Left ventricle myocardium inferior (tissue), 1 donor: ENCODE results near the gene TMOD4. TPM values are rescaled to one million over a fixed set of nuclear protein-coding genes. Genes with fewer than 3 reads are reported as not detected.
"Not testable (repeated sequence)": the region's sequence is repeated elsewhere in the genome, so short reads cannot be mapped to it uniquely, and the experiment has no call there.

Experiments used
- DNase-seq: peaks from one replicate; pipeline ENCODE4 v3.0.0-alpha.2; 2020
- H3K27ac ChIP-seq: fragments of 200-600 bp; replicated peaks from 2 replicates; pipeline ENCODE4 v1.8.0; 2021
- H3K27me3 ChIP-seq: fragments of 200-600 bp; 2 replicates; pipeline ENCODE4 v1.8.0; 2021; ENCODE audit warnings: low read depth
- H3K36me3 ChIP-seq: fragments of 200-600 bp; 2 replicates; pipeline ENCODE4 v1.8.0; 2021
- H3K4me1 ChIP-seq: fragments of 200-600 bp; 2 replicates; pipeline ENCODE4 v1.8.0; 2021
- H3K4me3 ChIP-seq: fragments of 200-600 bp; 2 replicates; pipeline ENCODE4 v1.8.0; 2021; ENCODE audit warnings: mild to moderate bottlenecking, moderate library complexity
- H3K9me3 ChIP-seq: fragments of 200-600 bp; replicated peaks from 2 replicates; pipeline ENCODE4 v1.8.0; 2021
- intact Hi-C: fragments of 100-400 bp; cut with micrococcal nuclease; formaldehyde crosslinking; loops from one replicate; pipeline ENCODE4 v1.11.0; 2022
- total RNA-seq: library from RNA; stranded (reverse); fragmentation: NEBNext Ultra II Directional; extraction: Animal tissue kit (Norgen Biotek cat#: 25700); gene quantifications from one replicate; pipeline ENCODE4 v1.2.1, GENCODE V29; 2021
- TF ChIP-seq, protein P1 (sequence below): fragments of 200-600 bp; IDR thresholded peaks from 2 replicates; pipeline ENCODE4 v1.8.0; 2021; ENCODE audit warnings: antibody characterized with exemption, mild to moderate bottlenecking, borderline replicate concordance
- donor health status: DM: no; HTN: yes; CAD: no; lungs with severe emphysema.

The TMOD4 gene
- total RNA-seq, 1 donor from 2014 or later: not detected

DNA sequence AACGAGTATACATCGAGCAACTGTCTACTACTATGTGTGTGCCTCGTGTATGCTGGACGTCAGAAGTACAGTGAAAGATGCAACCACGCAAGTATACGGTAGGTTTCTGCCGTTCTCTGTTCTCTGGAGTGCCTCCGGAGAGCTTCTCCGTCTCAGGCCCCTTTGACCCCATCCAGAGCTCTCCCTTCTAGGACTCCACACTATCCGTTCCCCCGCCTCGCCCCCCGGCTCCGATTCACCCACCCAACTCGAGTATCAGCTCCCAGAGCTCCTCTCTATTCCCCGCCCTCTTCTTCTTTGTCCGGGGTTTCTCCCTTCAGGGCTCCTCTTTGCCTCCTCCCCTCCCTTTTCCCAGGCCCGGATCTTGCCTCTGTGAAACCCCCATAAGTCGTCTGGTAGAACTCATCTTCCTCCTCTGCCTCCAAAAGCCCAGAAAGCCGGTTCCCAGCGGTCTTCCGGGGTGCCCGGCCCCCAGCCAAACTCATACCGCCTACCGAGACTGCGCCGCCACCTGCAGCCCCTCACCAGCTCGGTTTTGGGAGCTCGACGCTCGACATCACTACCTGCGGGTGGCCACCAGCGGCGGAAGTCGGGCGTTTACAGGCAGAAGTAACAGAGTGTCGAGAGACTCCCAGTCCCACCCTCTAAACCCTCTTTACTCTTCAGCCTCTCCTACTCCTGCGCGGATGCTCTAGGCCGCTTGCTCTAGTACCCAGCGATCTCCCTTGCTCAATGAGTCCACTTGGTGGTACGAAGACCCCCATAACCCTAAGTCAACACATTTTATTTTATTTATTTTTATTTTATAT is 14.1 kb upstream of the TMOD4 start, which contains the start of gene VPS72:
TSS of gene VPS72 (minus strand) at position 561 of the 809 bp plus-strand sequence. CDS start at position 485, 76 bp downstream.
- intact Hi-C loops: no loop called here
- H3K4me3 ChIP-seq: peak within 1 kb of the TSS; percentile 87
- TF ChIP-seq, protein P1, sequence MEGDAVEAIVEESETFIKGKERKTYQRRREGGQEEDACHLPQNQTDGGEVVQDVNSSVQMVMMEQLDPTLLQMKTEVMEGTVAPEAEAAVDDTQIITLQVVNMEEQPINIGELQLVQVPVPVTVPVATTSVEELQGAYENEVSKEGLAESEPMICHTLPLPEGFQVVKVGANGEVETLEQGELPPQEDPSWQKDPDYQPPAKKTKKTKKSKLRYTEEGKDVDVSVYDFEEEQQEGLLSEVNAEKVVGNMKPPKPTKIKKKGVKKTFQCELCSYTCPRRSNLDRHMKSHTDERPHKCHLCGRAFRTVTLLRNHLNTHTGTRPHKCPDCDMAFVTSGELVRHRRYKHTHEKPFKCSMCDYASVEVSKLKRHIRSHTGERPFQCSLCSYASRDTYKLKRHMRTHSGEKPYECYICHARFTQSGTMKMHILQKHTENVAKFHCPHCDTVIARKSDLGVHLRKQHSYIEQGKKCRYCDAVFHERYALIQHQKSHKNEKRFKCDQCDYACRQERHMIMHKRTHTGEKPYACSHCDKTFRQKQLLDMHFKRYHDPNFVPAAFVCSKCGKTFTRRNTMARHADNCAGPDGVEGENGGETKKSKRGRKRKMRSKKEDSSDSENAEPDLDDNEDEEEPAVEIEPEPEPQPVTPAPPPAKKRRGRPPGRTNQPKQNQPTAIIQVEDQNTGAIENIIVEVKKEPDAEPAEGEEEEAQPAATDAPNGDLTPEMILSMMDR: peak; percentile 28
- H3K4me1 ChIP-seq: peaks cover 32% of the 10 kb centered on the region
- peaks cover 12% of the 10 kb centered on the region for H3K36me3 ChIP-seq
- H3K9me3 ChIP-seq: no peaks in the 10 kb centered on the region
- H3K27me3 ChIP-seq: no peaks in the 10 kb centered on the region
- peak within 1 kb of the TSS; percentile 86 for H3K27ac ChIP-seq
- peak; percentile 83 for DNase-seq

DNA sequence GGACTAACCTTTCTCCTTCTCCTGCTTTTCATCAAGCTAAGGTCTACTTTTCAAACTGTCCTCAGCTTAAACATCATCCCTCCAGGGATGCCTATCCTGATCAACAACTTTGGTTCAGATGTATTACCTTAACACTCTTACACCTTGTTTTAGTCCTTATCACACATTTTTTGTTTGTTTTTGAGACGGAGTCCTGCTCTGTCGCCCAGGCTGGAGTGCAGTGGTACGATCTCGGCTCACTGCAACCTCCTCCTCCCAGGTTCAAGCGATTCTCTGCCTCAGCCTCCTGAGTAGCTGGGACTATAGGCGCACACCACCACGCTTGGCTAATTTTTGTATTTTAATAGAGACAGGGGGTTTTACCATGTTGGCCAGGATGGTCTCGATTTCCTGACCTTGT is 12.9 kb upstream of the TMOD4 start:
- H3K27ac ChIP-seq, H3K9me3 ChIP-seq, H3K27me3 ChIP-seq, intact Hi-C loops, DNase-seq: not testable (repeated sequence)
- H3K36me3 ChIP-seq: peaks cover 24% of the 10 kb centered on the region
- peak overlapping the region; percentile 87 for H3K4me3 ChIP-seq
- H3K4me1 ChIP-seq: peaks cover 32% of the 10 kb centered on the region

DNA sequence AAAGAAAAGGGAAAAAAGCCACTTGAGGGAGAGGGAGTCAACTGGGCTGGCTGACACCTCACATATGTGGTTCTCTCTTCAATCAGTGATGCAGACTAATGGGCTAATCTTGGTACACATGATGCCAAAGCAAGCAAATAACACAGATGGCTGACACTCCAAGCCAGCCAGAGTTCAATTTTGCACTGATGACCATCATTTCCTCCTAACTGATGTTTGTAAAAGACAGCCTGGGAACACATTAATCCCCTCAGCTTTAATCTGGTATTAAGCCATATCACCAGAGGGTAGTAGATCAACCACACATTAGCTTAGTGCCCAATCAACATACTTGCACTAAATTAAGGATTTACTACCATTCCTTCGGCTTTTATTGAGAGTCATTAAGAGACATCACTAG is 11.4 kb upstream of the TMOD4 start:
- H3K4me3 ChIP-seq: no peak overlapping the region

DNA sequence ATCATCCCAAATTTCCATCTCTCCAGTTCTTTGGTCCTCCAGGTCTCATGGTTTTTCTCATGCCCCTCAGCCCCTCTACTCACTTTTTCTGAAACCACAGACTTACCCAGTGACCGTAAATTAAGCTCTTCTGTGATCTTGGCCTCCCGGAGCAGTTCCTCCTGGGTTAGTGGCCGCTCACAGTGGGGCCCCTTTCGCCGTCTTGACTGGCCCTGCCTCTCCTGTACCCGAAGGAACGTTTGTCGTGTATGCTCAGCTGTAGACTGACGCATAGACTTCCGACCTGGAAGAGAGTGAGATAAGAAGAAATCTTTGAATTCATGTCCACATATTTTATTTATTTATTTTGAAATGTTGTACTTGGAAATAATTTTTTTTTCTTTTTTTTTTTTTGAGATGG is 8.4 kb upstream of the TMOD4 start:
- Histone ChIP-seq H3K9me3 (no peaks in the 10 kb centered on the region), H3K36me3 (peaks cover 67% of the 10 kb centered on the region), H3K27ac (no peak overlapping the region), H3K4me3 (no peak overlapping the region), H3K27me3 (no peaks in the 10 kb centered on the region), H3K4me1 (peaks cover 18% of the 10 kb centered on the region)
- DNase-seq: no peak
- TF ChIP-seq, protein P1: no peak
- intact Hi-C loops: no loop called here

More for the DNA sequence above, 11.4 kb upstream of the TMOD4 start:
- H3K36me3 ChIP-seq: peaks cover 37% of the 10 kb centered on the region
- TF ChIP-seq, protein P1: no peak
- H3K27ac ChIP-seq: no peak overlapping the region
- H3K4me1 ChIP-seq: peaks cover 32% of the 10 kb centered on the region
- no peaks in the 10 kb centered on the region for H3K27me3 ChIP-seq
- no peaks in the 10 kb centered on the region for H3K9me3 ChIP-seq
- intact Hi-C loops: no loop called here
- DNase-seq: no peak

DNA sequence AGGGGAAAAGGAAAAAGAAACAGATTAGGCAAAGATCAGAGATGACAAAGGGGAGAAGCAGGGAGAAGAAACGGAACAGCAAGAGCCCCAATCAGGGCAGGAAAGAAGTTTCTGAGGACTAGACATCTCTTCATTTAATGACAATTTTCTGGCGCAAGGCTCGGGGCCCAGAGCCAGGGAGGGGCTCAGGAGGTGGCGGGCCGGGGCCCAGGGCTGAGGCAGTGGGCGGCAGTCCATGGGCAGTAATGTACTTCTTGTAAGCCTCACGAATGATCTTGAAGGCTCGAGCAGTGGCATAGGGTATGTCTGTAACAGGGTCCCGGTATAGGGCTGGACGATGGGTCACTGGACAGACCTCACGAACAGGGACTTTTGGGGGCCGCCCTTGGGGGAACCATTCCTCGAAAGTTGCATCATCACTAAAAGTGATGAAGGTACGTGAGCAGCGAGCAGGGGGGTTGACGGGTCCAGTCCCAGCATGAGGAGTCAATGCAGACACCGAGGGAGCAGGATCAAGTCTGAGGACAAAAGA is 799 bp upstream of the TMOD4 start:
- peaks cover 77% of the 10 kb centered on the region for H3K36me3 ChIP-seq
- DNase-seq: no peak
- intact Hi-C loops: no loop called here
- H3K4me1 ChIP-seq: peaks cover 15% of the 10 kb centered on the region
- no peak overlapping the region for H3K27ac ChIP-seq
- no peak overlapping the region for H3K4me3 ChIP-seq
- H3K9me3 ChIP-seq: no peaks in the 10 kb centered on the region
- no peaks in the 10 kb centered on the region for H3K27me3 ChIP-seq
- TF ChIP-seq, protein P1: no peak

DNA sequence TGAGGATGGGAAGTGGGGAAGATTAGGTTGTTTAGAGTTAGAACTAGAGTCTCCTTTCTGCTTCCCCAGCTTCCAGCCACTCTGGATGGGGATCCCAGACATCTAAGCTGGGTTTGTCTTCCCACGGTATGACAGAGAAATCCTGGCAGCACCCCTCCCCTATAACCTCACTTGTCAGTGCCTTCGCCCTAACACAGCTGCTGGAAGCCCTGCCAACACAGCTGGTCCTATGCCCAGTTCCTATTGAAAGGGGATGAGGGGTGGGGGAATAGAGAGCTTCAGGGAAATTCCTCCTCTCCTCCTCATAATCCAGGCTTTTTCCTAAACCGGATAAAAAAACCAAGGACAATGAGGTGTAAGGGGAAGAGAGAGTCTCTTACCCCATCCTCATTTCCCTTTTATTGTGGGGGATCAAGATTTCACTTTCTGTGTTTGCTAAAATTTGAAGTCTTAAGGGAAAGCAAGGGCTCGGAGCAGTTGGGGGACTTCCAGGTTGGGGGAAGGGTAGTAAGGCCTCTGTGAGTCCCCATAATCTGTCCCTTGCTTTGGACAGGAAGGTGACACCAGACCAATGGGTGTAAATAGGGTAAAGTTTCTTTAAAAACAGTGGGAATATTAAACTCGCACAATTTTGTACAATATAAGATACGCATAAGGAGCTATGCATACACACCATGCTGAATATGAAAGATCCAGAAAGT is 590 bp downstream of the TMOD4 start:
- peak; percentile 40 for DNase-seq

More for the DNA sequence above, 590 bp downstream of the TMOD4 start:
- Histone ChIP-seq H3K4me1 (peaks cover 15% of the 10 kb centered on the region), H3K9me3 (no peaks in the 10 kb centered on the region), H3K27me3 (no peaks in the 10 kb centered on the region), H3K27ac (no peak overlapping the region), H3K36me3 (peaks cover 73% of the 10 kb centered on the region), H3K4me3 (no peak overlapping the region)
- intact Hi-C loops: no loop called here
- TF ChIP-seq, protein P1: no peak
